Measurements from ENCODE around the gene CLPTM1L. TPM values are rescaled to one million over a fixed set of nuclear protein-coding genes. Genes with fewer than 3 reads are reported as not detected.

The CLPTM1L gene
- total and polyA plus RNA-seq, 9 of the 15 experiments (the other 6 are each of a cell fraction or from before 2014, with no cell fraction given) = 3.5 to 217 (median 177) TPM

- no peak for ATAC-seq
- TF ChIP-seq SMAD2 (IDR thresholded peaks at IDR 0.05; ENCODE audit: low read depth, low read length) (no peak), FOS (IDR thresholded peaks at IDR 0.05; ENCODE audit: extremely low read depth, insufficient read length) (no peak), TAF1 (IDR thresholded peaks at IDR 0.05; ENCODE audit: control insufficient read depth, extremely low read depth, insufficient read depth, low read length, severe bottlenecking) (no peak), CREB5 (CRISPR knock-in tag; IDR thresholded peaks at IDR 0.05) (no peak), PCBP1 (IDR thresholded peaks at IDR 0.05; ENCODE audit: low read depth, low read length, poor library complexity, severe bottlenecking) (no peak), SMARCC2 (IDR thresholded peaks at IDR 0.05; ENCODE audit: low read depth) (no peak)
- no peak overlapping the region for H3K4me3 ChIP-seq
- 0 out of 2 replicates have a peak, but pooled peaks cover 6% of the 10 kb centered on the region for H3K9me3 ChIP-seq (replicated peaks; ENCODE audit: control insufficient read depth, insufficient read depth, low read depth, low read length)
- no peaks in the 10 kb centered on the region for H3K36me3 ChIP-seq (ENCODE audit: control insufficient read depth, insufficient read depth, low read length)
- ChIA-PET CTCF (ENCODE audit: low intra/inter-chr PET ratio) (no interaction called here), POLR2A (interaction anchor here (0.6 to 1.9 kb wide), 2 partner anchors 9 to 56 kb away, joined by 4 to 5 read pairs; no protein-coding TSS in a partner anchor)
- intact Hi-C loops (cut with micrococcal nuclease) = no loop called here
- no peak overlapping the region for H3K4me2 ChIP-seq (ENCODE audit: insufficient read depth, low read length)
- 30% methylated on average over 24 of the region's 24 CpGs for WGBS (ENCODE audit: insufficient coverage, low coverage, missing lambda C conversion rate)
- 0 out of 2 replicates have a peak, but pooled peaks cover 3% of the 10 kb centered on the region for H4K20me1 ChIP-seq (replicated peaks; ENCODE audit: control insufficient read depth, insufficient read depth, low read length)
- H3K79me2 ChIP-seq (ENCODE audit: control insufficient read depth, insufficient read depth, low read length) = no peaks in the 10 kb centered on the region
- H2AFZ ChIP-seq (ENCODE audit: low read depth, low read length) = no peak overlapping the region
- no peak for DNase-seq (ENCODE audit: extremely low read depth in 1 of 4, low spot score in 3 of 4)
- H3K4me1 ChIP-seq (replicated peaks in 1 of 2; ENCODE audit: control insufficient read depth in 2 of 2, insufficient read depth in 2 of 2, low read length in 2 of 2) = peaks cover 0 to 13% of the 10 kb centered on the region in 2 experiments; a peak in 2 of 5 replicates
- H3K27ac ChIP-seq (ENCODE audit: extremely low read depth, low read depth, low read length) = no peak overlapping the region
- in situ Hi-C loops (cut with MboI) = no loop called here
- H3K9ac ChIP-seq (ENCODE audit: insufficient read depth in 1 of 2, low read depth in 2 of 2, low read length in 2 of 2) = no peak overlapping the region
- BruUV-seq (replicated peaks) = no TSS peak
- peaks cover 70 to 92% of the 10 kb centered on the region in 2 experiments for H3K27me3 ChIP-seq (ENCODE audit: control insufficient read depth in 2 of 2, insufficient read depth in 2 of 2, low read length in 2 of 2)
- no peak for FAIRE-seq
- H3K9me1 ChIP-seq (ENCODE audit: control insufficient read depth, insufficient read depth, low read length) = no peaks in the 10 kb centered on the region
Observed at GRCh38 chr5:1378866-1379659, 34.2 kb upstream of the CLPTM1L start.

Data from K562 (cell line).